Uterus (tissue), 4 donors: ENCODE measurements around the gene ABCD3. TPM values are rescaled to one million over a fixed set of nuclear protein-coding genes. Genes with fewer than 3 reads are reported as not detected.
"Not testable (repeated sequence)": the region's sequence is repeated elsewhere in the genome, so short reads cannot be mapped to it uniquely, and the experiment has no call there.

Source experiments
- DNase-seq, 2 donors: peaks; one replicate each; pipeline ENCODE4 v3.0.0-alpha.2; 2019 to 2020
- H3K27ac ChIP-seq, 2 donors: fragments of 200-600 bp; sonication (generic); 1 replicate in 1 of 2; 2 replicates in 1 of 2; pipeline ENCODE4 v1.5.1; 2016 to 2018
- H3K27me3 ChIP-seq, 2 donors: fragments of 200-600 bp; sonication (generic); one replicate each; pipeline ENCODE4 v1.5.1; 2018 to 2019; ENCODE audit warnings: control low read depth in 1 of 2
- H3K36me3 ChIP-seq, 2 donors: fragments of 200-600 bp; sonication (generic); one replicate each; pipeline ENCODE4 v1.5.1; 2019; ENCODE audit warnings: control low read depth in 1 of 2
- H3K4me1 ChIP-seq, 2 donors: fragments of 200-600 bp; sonication (generic); one replicate each; pipeline ENCODE4 v1.5.1; 2018 to 2019; ENCODE audit warnings: control low read depth in 1 of 2
- H3K4me3 ChIP-seq, 2 donors: fragments of 200-600 bp; sonication (generic); 1 replicate in 1 of 2; 2 replicates in 1 of 2; pipeline ENCODE4 v1.5.1; 2018 to 2019; ENCODE audit warnings: mild to moderate bottlenecking in 1 of 2
- H3K9me3 ChIP-seq, 2 donors: fragments of 200-600 bp; sonication (generic); one replicate each; pipeline ENCODE4 v1.5.1; 2019; ENCODE audit warnings: control low read depth in 1 of 2
- CTCF ChIP-seq, 4 experiments: fragments of 200-600 bp in 2 of 4; fragments of 450-650 bp in 2 of 4; sonication (generic) in 2 of 4; IDR thresholded peaks; one replicate each; pipeline ENCODE4 v1.5.1; 2016 to 2019; ENCODE audit warnings: antibody characterized with exemption in 4 of 4, mild to moderate bottlenecking in 2 of 4, moderate library complexity in 1 of 4
- POLR2A ChIP-seq, 2 donors: fragments of 450-650 bp; IDR thresholded peaks; one replicate each; pipeline ENCODE4 v1.6.1; 2016; ENCODE audit warnings: antibody characterized with exemption in 2 of 2, mild to moderate bottlenecking in 1 of 2, moderate library complexity in 1 of 2
- intact Hi-C: fragments of 100-400 bp; cut with DNase I; formaldehyde crosslinking; loops from one replicate; pipeline ENCODE4 v1.15.1; 2023; ENCODE audit warnings: low total_unique reads
- total RNA-seq, 4 donors: library from RNA; depleted of rRNA in 3 of 4; stranded (reverse); fragments of >200 nt in 3 of 4; gene quantifications; one replicate each; pipeline versions ENCODE4 v1.1.0 to v1.2.4, GENCODE V29; 2014 to 2023
- donor health status: DM: yes; HTN: yes; CAD: no.

Gene ABCD3
- total RNA-seq: 10 to 100 TPM; 18.4 to 53.2 (median 30.7) TPM

DNA sequence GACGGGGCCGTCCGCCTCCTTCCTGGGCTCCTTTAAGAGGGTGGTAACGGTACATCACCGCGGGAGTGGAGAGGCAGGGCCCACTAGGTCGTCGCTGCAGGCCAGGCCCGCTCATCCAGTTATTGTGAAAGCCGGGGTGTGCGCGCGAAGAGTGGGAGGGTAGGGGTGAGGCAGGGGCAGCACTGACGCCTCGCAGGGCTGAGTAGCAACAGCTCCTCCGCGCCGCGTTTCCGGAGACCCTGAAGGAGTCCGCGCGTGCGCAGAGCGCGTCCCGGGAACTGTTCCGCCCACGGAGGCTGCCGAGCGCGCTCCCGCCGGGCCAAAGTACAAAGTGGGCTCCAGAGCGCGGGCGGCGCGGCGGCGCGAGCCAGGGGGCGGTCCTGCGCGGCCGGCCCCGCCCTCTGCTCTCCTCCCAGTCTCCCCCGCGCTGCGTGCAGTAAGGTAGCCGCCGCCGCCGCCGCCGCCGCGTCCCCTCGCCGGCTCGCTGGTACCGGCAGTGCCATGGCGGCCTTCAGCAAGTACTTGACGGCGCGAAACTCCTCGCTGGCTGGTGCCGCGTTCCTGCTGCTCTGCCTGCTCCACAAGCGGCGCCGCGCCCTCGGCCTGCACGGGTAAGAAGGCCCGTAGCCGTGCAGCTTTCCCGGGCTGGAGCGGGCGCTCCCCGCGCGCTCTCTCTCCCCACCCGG lies at the start of gene ABCD3:
ABCD3 (plus strand) TSS at position 412 of the 686 bp plus-strand sequence; CDS start at position 502, 90 bp downstream.
- DNase-seq: peak; percentile 98 to 99
- Histone ChIP-seq H3K4me1 (peaks cover 3 to 5% of the 10 kb centered on the region in 2 donors), H3K9me3 (no peaks in the 10 kb centered on the region), H3K27ac (peak within 1 kb of the TSS; percentile 87 to 92), H3K36me3 (no peaks in the 10 kb centered on the region), H3K27me3 (no peaks in the 10 kb centered on the region), H3K4me3 (peak within 1 kb of the TSS; percentile 81 to 87)
- intact Hi-C loops: no loop called here
- TF ChIP-seq CTCF (IDR thresholded peaks at IDR 0.05): no peak
- TF ChIP-seq POLR2A (IDR thresholded peaks at IDR 0.05): peak; percentile 90 to 91

DNA sequence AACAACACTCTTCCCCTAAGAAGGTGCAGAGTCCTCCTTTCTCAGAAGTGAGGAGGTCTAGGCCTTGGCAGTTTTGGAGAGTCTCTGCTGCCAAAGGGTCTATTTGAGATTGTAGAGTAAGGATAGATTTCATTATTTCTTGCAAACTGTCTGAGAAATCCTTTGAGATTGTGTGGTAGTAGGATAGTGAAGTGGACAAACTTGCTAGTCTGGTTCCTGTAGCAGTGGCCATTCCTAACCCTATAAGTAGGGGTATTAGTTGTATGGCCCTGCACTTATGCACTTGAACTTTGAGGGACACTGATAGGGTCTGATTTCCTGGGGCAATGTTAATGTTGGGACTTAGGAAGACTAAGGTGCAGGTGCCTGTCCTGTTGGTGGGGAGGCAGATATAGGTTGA lies 45.4 kb upstream of the ABCD3 start:
- intact Hi-C loops, H3K9me3 ChIP-seq, H3K4me1 ChIP-seq, H3K36me3 ChIP-seq, H3K27ac ChIP-seq, H3K27me3 ChIP-seq, DNase-seq, H3K4me3 ChIP-seq: not testable (repeated sequence)

GRCh38 chr1:94373311-94373710 lies 44.9 kb upstream of the ABCD3 start:
- H3K4me3 ChIP-seq, DNase-seq, H3K27me3 ChIP-seq, H3K9me3 ChIP-seq, H3K27ac ChIP-seq, H3K4me1 ChIP-seq, H3K36me3 ChIP-seq, intact Hi-C loops: not testable (repeated sequence)

GRCh38 chr1:94375666-94376065 lies 42.5 kb upstream of the ABCD3 start:
- H3K4me3 ChIP-seq, H3K27ac ChIP-seq, intact Hi-C loops, H3K36me3 ChIP-seq, DNase-seq, H3K27me3 ChIP-seq, H3K4me1 ChIP-seq, H3K9me3 ChIP-seq: not testable (repeated sequence)

GRCh38 chr1:94378493-94378892 lies 39.7 kb upstream of the ABCD3 start:
- intact Hi-C loops, DNase-seq, H3K4me3 ChIP-seq, H3K27me3 ChIP-seq, H3K27ac ChIP-seq, H3K36me3 ChIP-seq, H3K4me1 ChIP-seq, H3K9me3 ChIP-seq: not testable (repeated sequence)

DNA sequence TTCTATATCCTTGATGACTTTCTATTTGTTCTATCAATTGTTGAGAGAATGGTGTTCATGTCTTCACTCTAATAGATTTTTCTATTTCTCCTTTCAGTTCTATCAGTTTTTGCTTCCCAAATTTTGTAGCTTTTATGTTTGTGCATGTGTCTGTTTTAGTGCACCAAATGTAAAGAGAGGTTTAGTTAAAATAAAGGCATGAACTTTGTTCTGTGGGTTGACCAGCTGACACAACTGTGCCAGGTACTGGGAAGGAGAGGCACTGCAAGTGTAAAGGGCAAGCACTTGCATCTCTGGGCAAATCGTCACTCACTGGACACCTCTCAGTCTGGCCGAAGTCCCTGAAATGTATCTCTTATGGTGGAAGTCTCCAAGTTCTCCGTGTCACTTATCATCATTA lies 38.6 kb upstream of the ABCD3 start:
- no peaks in the 10 kb centered on the region for H3K4me1 ChIP-seq
- TF ChIP-seq CTCF (IDR thresholded peaks at IDR 0.05) (no peak), POLR2A (IDR thresholded peaks at IDR 0.05) (no peak)
- peaks cover 0 to 4% of the 10 kb centered on the region in 2 donors for H3K27me3 ChIP-seq
- intact Hi-C loops: no loop called here
- no peaks in the 10 kb centered on the region for H3K9me3 ChIP-seq
- H3K27ac ChIP-seq: no peak overlapping the region
- H3K4me3 ChIP-seq: no peak overlapping the region
- no peaks in the 10 kb centered on the region for H3K36me3 ChIP-seq
- no peak for DNase-seq

DNA sequence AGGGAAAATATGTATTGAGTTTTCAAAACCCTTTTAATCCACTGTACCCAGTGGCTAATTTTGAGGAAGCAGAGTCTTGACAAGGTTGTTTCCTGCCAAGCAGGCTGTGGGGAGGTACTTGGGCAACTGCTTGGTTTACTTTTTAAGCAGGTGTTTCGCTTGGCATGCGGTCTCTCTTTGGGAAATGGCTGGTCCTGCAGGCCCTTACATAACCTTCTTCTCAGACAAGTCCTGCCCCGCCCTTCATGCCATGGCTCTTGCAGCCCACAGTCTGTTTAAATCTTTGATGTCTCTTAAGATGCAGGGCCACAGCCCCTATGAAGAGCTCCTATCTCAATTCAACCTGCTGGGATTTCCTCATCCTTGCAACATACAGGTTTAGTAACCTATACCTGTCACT lies 36.0 kb upstream of the ABCD3 start:
- Histone ChIP-seq H3K36me3 (no peaks in the 10 kb centered on the region), H3K9me3 (no peaks in the 10 kb centered on the region), H3K27ac (no peak overlapping the region), H3K4me1 (no peaks in the 10 kb centered on the region), H3K4me3 (no peak overlapping the region), H3K27me3 (peaks cover 0 to 4% of the 10 kb centered on the region in 2 donors)
- intact Hi-C loops: no loop called here
- TF ChIP-seq CTCF (IDR thresholded peaks at IDR 0.05) (no peak), POLR2A (IDR thresholded peaks at IDR 0.05) (no peak)
- no peak for DNase-seq
